ENCODE results near the gene TBC1D17. TPM values are rescaled to one million over a fixed set of nuclear protein-coding genes. Genes with fewer than 3 reads are reported as not detected.

TBC1D17 gene
- total RNA-seq, 2 donors from 2014 or later, result 20.4 to 27.5 TPM

DNA sequence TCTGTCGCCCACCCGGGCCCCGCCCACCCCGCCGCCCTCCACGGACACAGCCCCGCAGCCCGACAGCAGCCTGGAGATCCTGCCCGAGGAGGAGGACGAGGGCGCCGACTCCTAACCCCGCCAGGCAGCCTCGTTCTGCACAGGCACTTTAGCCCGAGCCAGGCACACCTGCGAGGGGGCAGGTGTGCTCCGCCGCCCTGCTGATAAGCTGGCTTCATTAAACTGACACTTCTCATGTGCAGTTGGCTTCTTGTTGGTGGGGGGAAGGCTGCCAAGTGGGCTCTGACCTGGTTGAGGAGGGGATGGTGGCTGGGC is 11.0 kb downstream of the TBC1D17 start:
- Histone ChIP-seq H3K4me3 (no peak overlapping the region), H3K27me3 (no peaks in the 10 kb centered on the region), H3K27ac (no peak overlapping the region), H3K4me1 (peaks cover 0 to 13% of the 10 kb centered on the region in 2 donors), H3K9me3 (no peaks in the 10 kb centered on the region), H3K36me3 (peaks cover 21% of the 10 kb centered on the region)
- TF ChIP-seq, protein P1, sequence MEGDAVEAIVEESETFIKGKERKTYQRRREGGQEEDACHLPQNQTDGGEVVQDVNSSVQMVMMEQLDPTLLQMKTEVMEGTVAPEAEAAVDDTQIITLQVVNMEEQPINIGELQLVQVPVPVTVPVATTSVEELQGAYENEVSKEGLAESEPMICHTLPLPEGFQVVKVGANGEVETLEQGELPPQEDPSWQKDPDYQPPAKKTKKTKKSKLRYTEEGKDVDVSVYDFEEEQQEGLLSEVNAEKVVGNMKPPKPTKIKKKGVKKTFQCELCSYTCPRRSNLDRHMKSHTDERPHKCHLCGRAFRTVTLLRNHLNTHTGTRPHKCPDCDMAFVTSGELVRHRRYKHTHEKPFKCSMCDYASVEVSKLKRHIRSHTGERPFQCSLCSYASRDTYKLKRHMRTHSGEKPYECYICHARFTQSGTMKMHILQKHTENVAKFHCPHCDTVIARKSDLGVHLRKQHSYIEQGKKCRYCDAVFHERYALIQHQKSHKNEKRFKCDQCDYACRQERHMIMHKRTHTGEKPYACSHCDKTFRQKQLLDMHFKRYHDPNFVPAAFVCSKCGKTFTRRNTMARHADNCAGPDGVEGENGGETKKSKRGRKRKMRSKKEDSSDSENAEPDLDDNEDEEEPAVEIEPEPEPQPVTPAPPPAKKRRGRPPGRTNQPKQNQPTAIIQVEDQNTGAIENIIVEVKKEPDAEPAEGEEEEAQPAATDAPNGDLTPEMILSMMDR (IDR thresholded peaks at IDR 0.05), result no peak
- DNase-seq (ENCODE audit: low spot score), result no peak

DNA sequence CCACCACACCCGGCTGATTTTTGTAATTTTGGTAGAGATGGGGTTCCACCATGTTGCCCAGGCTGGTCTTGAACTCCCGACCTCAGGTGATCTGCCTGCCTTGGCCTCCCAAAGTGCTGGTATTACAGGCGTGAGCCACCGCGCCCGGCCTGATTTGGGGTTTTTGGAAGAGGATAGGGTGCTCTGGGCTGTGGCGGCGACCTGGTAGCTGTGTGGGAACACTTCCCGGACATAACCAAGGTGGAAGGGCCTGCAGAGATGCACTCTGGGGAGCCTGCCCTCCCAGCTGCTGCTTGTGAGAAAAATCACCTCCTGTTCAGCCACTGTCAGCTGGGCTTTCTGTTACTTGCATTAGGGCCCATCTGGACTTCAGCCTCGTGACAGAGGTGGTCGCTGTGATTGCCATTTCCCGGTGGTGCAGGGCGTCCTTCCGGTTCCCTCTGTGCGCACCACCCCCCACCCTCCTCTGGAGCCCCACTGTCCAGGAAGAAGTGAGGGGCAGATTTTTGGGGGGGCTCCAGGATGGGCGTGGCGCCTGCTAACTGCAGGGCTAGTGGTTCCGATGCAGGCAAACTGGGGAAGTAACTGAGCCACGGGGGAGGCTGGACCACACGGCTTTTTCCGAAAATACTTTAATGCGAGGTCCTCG is 11.7 kb downstream of the TBC1D17 start:
- H3K4me3 ChIP-seq, result no peak overlapping the region
- H3K4me1 ChIP-seq, result peaks cover 0 to 13% of the 10 kb centered on the region in 2 donors
- TF ChIP-seq, protein P1 (IDR thresholded peaks at IDR 0.05), result no peak
- H3K27ac ChIP-seq, result no peak overlapping the region
- H3K9me3 ChIP-seq, result no peaks in the 10 kb centered on the region
- no peak for DNase-seq (ENCODE audit: low spot score)
- H3K27me3 ChIP-seq, result no peaks in the 10 kb centered on the region
- peaks cover 14% of the 10 kb centered on the region for H3K36me3 ChIP-seq

DNA sequence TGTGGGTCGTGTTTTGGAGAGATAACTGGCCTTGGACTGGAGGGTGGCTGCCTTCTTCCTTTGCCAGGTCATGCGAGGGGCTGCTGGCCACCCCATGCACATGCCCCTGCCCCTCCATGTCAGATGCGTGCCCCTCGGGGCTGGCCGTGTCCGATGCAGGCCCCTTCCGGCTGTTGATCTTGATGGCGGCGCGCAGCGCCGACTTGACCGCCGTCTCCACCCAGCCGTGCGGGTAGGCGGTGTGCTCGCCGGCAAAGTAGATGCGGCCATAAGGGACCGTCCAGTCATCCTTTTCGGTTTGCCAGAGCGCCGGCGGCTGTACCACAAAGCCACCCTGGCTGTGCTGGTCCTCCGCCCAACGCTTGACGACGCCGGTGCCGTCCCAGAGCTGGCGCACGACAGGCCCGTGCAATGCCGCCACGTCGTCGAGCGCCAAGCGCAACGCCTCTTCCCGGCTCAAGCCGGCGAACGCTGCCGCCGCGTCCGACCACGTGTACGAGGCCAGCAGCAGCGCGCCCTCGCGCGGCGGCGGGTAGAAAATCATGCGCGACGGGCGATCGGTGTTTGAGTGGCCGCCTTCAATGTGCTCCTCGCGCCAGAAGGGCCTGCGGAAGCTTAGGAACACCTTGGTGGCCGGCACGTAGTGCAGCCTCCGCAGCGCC is 12.3 kb downstream of the TBC1D17 start:
- H3K27me3 ChIP-seq, result no peaks in the 10 kb centered on the region
- H3K4me1 ChIP-seq, result peaks cover 0 to 13% of the 10 kb centered on the region in 2 donors
- H3K4me3 ChIP-seq, result peak overlapping the region in 1 of 2 donors; percentile 30
- TF ChIP-seq, protein P1 (IDR thresholded peaks at IDR 0.05), result peak; percentile 56 to 86
- peak; percentile 76 for DNase-seq (ENCODE audit: low spot score)
- H3K9me3 ChIP-seq, result no peaks in the 10 kb centered on the region
- peaks cover 8% of the 10 kb centered on the region for H3K36me3 ChIP-seq
- H3K27ac ChIP-seq, result no peak overlapping the region

DNA sequence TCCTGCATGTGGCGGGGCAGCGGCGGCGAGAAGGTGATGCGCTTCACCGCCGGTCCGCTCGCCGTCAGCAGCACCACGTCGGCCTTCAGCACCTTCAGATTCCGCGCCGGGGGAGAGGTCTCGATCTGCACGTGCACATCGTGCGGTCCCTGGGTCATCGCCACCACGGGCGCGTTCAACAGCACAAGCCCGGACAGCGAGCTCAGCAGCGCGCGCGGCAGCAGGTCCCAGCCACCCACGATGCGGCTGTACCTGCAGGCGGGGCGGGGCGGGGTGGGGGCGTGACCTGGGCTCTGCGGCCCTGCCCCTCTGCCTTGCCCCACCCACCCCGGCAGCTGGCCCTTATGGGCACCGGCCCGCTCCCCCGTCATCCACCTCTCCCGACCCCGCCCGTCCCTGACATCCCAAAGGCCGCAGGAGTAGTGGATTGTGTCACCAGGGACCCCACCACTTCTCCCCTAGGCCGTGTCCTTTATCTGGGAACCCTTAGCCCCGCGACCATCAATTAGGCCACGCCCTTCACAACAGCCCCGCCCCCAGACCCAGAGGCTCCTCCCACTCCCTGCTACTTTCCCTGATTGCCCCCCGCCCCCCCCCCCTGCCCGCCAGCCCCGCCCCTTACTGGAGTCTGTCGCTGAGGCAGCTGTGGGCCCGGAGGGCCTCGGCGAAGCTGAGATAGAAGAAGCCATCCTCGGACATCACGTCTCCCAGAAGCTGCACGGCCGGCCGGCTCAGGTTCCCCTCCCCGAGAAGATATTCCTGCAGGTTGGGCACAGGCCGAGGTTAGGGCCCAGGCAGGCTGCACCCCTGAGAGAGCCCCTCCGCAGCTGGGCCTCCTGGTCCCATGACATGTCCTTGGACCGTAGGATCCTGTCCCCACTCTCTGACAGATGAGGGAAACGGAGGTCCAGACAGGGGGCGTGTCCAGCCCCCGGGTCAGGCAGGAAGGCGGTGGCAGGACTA is 13.1 kb downstream of the TBC1D17 start:
- TF ChIP-seq, protein P1 (IDR thresholded peaks at IDR 0.05), result peak in 1 of 2 donors; percentile 34
- peak overlapping the region in 1 of 2 donors; percentile 30 for H3K4me3 ChIP-seq
- DNase-seq (ENCODE audit: low spot score), result no peak
- H3K9me3 ChIP-seq, result no peaks in the 10 kb centered on the region
- H3K4me1 ChIP-seq, result peaks cover 0 to 13% of the 10 kb centered on the region in 2 donors
- H3K36me3 ChIP-seq, result peaks cover 4% of the 10 kb centered on the region
- no peaks in the 10 kb centered on the region for H3K27me3 ChIP-seq
- no peak overlapping the region for H3K27ac ChIP-seq

DNA sequence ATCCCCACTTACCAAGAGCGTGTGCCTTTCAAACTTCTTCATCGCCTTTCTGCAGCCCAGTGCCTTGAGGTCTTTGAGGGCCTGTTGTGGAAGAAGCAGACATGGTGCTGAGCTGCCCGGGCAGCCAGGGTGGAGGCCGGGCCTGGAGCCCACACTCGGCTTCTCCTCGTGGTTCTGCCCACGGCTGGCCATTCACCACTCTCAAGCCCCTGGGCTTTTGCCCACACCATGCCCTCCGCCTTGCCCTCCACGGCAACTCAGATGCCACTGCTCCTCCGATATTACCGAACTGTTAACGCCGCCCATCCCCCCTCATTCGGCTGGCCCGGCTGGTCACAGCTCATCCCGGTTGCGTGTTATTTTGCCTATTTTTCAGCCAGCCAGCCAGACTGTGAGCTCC is 13.9 kb downstream of the TBC1D17 start:
- H3K36me3 ChIP-seq, result peaks cover 4% of the 10 kb centered on the region
- peaks cover 0 to 13% of the 10 kb centered on the region in 2 donors for H3K4me1 ChIP-seq
- TF ChIP-seq, protein P1 (IDR thresholded peaks at IDR 0.05), result no peak
- no peak overlapping the region for H3K27ac ChIP-seq
- no peak overlapping the region for H3K4me3 ChIP-seq
- no peaks in the 10 kb centered on the region for H3K9me3 ChIP-seq
- no peak for DNase-seq (ENCODE audit: low spot score)
- H3K27me3 ChIP-seq, result no peaks in the 10 kb centered on the region

Measured in right atrium auricular region (tissue), 2 donors.